GM19035 (cell line): ENCODE measurements around the gene GPR75.

Source experiments
- ATAC-seq: cut with Tn5 transposase; IDR thresholded peaks from one replicate; pipeline ENCODE4 v1.9.1; 2021; ENCODE audit not compliant: unreplicated experiment

GPR75 gene

DNA sequence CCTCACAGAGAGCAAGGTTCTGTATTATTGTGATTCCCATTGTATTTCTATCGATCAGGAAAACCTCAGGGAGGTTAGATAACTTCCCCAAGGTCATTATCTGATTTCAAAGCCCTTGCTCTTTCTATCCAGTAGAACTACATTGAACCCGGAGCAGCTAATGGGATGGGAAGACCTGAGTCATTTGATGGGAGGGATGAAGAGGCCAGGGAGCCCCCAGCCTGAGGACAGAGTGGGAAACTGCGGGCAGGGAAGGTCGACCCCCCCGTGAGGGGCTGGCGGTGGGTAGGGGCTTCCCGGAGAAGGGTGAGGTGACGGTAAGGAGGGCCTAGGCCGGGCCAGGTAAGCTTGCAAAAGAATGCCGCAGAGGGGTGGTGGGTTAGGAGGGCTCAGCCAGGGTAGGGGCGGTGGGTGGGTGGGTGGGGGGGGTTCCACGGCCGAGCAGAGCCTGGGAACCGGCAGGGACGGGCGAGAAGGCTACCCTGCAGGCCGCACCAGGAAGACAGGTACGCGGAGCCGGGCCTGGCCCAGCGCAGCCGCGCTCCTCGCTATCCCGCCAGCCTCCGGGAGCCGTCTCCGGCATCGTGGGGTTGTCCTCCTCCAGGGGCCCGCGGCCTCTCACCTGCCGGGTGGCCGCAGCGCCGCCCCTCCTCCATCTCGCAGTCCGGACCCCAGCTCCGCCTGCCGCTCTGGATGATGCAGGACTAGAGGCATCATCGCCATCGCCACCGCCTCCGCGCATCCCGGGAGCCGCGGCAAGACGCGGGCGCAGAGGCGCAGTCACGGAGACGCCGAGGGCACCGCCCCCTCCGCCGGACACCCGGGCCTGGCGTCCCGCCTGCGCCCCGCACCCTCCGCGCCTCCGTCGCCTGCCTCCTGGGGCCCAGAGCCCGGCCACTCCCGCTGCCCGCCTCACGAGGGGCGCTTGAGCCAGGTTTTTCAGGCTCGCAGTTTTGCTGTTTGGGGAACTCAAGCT, at the start of gene GPR75:
TSS of gene GPR75 (minus strand) at position 762 of the 976 bp plus-strand sequence. CDS start 5,211 bp downstream, outside the sequence.
- ATAC-seq, result no peak

DNA sequence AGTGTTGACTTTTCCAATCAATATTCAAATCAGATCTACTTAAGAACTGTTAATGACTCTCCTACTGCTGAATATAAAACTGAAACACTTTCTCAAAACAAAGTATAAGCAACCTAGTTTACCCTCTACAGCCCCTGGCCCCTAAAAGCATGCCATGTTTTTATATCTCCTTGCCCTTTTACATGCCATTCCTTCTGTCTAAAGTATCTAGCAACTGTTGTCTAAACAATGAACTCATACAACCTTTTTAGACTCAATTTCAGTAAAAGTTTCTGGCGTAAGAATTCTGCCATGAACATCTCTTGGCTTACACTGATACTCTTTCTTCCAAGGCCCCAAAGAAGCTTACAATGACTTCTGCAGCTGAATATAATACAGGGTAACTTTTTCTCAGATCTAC, 47.8 kb upstream of the GPR75 start:
- no peak for ATAC-seq

DNA sequence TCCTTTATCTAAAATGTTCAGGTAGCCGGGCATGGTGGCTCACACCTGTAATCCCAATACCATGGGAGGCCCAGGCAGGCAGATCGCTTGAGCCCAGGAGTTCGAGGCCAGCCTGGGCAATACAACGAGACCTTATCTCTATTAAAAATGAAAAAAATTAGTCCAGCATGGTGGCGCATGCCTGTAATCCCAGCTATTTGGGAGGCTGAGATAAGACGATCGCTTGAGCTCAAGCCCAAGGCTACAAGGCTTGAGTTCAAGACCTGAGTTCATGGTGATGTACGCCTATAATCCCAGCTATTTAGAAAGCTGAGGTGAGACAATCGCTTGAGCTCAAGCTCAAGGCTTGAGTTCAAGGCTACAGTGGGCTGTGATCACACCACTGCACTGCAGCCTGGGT, 45.6 kb upstream of the GPR75 start:
- no peak for ATAC-seq

DNA sequence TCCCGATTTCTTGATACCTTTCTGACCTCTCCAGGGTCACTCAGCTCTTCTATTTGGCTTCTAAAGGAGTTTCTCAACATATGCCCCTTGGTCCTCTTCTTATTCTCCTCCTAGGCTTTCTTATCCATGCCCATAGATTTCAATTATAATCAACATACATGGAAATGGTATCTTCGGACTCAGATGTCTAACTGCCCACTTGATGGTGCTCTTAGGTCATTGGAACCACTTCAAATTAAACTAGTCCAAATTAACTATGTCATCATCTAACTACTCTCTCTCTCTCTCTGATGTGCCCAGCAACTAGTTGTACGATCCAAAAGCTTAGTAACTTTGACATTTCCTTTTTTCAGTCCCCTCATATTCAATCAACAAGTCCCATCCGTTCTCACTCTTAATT, 43.2 kb upstream of the GPR75 start:
- ATAC-seq, result no peak

DNA sequence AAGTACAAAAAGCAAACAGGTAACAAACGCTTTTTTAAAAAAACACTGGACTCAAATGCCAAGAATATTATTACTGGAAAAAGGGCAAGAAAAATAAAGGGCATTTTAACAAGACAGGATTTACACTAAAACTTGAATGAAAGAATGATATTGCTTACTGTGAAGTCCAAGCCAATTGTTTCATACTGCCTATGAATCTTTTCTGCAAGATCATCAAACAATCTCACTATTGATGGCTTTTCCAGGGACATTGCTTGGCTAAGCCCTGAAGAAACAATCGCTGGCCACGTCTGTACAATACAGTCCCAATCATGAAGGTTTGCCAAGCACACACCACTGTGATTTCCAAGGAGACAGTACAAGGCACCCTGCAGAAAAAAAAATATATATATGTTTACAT, 41.4 kb upstream of the GPR75 start:
- no peak for ATAC-seq

DNA sequence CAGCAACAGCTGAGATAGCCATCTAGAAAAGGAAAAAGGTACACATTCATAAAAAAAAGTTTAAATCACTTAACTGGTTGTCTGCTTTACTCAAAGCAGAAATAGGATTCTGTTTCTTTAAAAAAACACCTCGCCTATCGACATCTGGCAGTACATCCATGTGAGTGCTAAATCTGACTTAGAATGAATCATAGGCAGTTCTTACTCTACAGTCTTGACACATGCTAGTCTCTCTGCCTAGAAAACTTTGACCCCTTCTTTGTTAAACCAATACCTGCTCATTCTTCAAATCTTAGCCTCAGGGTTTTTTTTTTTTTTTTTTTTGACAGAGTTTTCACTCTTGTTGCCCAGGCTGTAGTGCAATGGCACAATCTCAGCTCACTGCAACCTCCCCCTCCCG, 37.1 kb upstream of the GPR75 start:
- no peak for ATAC-seq

DNA sequence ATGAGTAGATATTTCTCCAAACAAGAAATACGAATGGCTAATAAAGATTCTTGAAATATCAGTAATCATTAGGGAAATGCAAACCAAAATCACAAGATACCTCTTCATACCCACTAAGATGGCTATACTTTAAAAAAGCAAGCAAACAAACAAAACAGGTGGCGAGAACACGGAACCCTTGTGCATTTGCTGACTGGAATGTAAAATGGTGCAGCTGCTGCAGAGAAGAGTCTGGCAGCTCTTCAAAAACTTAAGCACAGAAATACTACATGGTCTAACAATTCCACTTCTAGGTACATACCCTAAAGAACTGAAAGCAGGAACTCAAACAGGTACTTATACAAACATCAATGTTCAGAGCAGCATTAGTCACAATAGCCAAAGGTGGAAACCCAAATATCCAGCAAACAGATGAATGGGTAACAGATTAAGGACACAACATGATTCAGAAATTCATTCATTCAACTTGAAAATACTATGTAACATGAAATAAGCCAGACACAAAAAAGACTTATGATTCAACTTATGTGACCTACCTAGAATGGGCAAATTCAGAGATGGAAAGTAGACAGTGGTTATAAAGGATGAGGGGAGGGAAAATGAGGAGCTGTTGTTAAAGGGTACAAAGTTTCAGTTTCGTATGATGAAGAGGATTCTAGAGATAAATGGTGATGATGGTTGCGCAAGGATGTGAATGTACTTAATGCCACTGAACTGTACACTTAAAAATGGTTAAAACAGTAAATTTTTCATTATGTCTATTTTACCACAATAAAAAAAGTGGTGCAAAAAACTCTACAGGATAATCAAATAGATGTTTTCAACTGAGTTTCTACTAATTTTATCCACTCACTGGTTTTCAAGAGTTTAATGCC, 26.9 kb upstream of the GPR75 start:
- ATAC-seq, result no peak

DNA sequence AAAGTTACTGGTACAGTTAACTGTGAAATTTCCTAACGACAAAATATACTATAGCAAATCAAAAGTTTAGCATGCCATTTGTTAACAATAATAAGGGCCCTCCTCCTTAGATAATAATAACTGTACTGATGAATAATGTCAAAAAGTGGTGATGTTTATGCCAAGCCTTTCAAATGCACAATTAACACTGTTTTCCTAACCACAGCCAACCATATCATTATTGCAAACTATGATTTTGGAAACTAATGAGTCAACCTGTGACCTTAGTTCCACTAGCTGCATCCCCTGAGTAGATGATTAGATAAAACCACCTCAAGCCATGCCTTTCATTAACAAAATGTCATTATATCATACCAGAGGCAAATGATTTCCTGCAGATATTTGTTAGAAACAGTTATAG, 25.1 kb upstream of the GPR75 start:
- ATAC-seq, result no peak

DNA sequence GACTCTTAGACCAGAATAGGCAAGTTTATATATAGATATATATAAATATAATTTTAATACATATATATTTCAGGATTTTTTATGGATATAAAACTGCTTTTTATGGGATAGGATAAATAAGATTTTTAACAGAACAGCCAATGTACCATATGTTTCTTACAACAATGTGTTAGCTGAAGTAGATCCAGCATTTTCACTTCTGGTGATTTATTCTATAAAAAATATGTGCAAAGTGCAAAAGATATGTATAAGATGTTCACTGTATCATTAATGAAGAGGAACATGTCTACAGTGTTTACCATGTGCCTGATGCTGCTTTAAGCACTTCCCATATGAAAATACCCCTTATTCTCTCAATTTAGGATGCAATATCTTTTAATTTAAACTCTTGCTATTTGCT, 22.2 kb upstream of the GPR75 start:
- no peak for ATAC-seq

DNA sequence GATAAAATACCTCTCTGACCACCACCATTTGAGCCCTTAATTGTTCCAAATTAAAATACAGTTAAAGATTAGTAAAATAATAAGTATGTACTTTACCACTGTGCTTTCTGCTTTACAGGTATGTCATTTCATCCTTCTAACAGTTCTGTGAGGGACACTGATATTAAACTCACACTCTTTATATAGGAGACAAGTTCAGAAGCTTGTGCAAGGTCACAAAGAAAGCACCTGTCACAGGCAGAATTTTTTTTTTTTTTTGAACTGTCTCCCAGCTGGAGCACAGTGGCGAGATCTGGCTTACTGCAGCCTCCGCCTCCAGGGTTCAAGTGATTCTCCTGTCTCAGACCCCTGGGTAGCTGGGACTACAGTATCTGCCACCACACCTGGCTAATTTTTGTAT, 21.6 kb upstream of the GPR75 start:
- no peak for ATAC-seq

DNA sequence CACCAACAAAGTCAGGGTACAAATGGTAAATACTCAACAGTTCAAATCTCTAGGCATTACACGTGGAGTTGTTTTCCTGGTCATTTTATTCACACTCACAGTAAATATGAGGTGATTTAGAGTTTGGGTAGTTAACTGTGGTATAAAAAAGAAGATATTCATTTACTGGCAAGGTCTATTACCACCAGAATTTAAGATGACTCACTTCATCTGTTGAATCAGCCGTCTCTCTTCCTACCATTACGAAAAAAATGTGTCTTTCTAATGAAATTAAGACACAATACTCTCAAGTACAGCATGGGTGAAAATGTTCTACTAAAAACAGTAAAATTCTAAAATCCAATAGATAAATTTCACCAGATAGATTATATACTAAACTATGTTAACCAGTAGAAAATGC, 21.0 kb upstream of the GPR75 start:
- no peak for ATAC-seq

DNA sequence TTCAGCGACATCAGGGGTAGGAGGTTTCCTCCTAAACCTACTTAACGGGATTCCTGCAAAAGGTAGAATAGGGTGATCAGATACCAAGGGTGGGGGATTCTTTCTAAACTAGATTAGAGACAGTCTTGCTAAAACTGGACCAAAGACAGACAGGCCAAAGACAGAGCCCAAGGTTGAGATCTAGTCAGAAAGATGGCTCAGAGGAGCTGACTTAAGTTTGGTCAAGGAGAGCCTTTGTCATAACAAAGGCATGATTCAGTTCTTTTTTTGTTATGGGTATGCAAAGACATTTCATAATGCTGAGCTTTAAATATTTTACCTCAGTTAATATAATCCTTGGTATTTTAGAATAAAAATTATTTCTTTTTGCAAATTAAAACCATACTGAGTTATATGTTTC, 17.8 kb upstream of the GPR75 start:
- ATAC-seq, result no peak

DNA sequence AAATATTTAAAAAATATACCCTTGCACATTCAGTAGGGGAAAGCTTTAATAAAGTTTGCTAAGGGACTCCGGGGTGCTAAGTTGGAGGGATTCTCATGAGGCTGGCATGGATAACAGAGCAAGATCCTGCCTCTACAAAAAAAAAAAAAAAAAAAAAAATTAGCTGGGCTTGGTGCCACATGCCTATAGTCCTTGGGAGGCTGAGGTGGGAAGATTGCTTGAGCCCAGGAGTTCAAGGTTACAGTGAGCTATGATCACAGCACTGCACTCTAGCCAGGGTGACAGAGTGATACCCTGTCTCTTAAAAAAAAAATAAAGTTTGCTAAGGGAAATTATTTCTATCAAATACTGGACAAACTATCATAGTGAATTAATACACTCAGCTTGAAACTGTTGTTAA, 17.3 kb upstream of the GPR75 start:
- ATAC-seq, result no peak

DNA sequence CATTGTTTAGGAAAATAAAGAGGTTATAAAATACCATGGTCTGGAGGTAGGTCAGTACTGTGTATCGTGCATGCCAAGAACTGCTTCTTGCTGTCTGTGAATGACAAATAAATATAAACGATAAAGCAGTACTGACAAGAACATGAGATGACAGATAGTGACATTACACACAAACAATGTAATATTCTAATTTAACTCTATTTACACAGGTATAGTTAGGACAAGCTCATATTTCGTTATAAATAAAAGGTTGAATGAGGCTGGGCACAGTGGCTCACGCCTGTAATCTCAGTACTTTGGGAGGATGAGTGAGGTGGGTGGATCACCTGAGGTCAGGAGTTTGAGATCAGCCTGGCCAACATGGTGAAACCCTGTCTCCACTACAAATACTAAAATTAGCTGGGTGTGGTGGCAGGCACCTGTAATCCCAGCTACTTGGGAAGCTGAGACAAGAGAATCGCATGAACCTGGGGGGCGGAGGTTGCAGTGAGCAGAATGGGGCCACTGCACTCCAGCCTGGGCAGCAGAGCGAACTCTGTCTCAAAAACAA, 14.7 kb upstream of the GPR75 start:
- ATAC-seq, result no peak

DNA sequence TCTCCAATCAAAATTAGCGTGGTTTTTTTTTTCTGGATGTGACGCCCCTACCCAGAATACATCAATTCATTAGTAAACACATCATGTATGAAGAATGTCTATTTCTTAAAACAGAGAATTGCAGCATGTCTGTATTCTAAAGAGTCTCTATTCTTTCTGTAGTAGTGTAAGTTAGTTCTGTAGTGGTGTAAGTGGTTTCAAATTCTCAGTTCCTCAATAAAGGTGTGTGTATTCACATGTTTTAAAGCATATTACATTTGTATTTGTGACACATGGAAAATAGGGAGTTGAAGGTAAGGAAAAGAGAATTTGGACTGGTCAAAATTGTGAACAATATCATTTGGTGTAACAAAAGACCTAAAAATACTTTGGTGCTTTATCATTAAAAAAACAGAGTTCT, 8.0 kb upstream of the GPR75 start:
- ATAC-seq, result no peak

DNA sequence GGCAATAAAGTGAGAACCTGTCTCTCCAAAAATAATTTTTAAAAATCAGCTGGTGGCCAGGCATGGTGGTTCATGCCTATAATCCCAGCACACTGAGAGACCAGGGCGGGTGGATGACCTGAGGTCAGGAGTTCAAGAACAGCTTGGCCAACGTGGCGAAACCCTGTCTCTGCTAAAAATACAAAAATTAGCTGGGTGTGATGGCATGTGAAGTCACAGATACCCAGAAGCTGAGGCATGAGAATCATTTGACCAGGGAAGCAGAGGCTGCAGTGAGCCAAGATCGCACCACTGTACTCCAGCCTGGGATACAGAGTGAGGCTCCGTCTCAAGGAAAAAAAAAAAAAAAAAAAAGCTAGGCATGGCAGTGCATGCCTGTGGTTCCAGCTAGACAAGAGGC, 7.4 kb upstream of the GPR75 start:
- ATAC-seq, result no peak

DNA sequence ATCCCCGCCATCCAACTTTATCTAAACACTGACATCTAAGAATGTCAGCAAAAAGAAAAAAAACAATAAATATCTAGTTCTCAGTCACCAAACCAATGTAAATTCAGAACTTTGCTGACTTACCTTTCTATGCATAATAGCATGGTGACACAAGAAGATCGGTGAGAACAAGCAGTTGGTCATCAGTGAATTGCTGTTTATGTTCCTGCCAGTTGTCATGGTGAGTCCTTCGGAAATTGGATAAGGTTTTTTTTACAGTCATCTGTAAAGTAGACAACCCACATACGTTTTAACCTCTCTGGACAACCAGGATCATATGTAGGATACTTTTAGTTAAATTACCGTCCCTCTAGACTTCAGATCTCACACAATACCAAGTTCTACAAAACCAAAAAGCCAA, 6.2 kb upstream of the GPR75 start:
- no peak for ATAC-seq

DNA sequence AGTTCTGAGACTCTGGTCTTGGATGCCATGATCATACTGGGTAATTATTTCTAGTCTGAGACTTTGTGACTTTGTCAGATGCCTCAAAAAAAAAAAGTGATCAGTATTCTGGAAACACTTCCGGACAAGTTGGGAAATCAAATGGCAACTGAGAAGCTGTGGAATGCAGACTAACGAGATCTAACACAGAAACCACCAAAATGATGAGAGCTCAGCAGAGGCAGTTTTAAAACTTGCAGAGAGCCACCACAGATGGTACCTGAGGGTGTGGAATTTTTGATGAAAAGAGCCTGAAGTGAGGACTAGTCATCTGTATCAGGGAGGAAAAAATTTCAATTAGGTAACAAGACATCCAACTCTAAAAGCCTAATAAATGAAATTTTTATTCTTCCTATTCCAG, 5.5 kb upstream of the GPR75 start:
- ATAC-seq, result no peak

DNA sequence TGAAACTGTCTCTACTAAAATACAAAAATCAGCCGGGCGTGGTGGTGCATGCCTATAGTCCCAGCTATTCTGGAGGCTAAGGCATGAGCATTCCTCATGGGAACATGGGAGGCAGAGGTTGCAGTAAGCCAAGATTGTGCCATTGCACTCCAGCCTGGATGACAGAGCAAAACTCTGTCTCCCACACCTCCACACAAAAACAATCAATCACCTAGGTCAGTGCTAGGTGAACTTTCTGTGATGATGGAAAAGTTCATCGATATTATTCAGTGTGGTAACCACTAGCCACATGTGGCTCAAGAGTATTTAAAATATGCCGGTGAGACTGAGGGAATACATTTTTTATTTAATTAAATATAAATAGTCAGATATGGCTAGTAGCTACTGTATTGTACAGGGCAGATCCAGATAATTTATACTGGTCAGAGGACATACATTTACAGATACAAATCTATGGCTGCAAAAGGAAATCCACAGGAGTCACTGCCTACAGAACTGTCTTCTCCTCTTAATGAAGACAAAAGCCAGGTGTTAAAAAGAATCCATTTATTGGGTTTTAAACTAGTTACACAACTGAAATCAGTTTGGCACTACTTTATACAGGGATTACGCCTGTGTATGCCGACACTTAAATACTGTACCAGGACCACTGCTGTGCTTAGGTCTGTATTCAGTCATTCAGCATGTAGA, 3.9 kb upstream of the GPR75 start:
- no peak for ATAC-seq

DNA sequence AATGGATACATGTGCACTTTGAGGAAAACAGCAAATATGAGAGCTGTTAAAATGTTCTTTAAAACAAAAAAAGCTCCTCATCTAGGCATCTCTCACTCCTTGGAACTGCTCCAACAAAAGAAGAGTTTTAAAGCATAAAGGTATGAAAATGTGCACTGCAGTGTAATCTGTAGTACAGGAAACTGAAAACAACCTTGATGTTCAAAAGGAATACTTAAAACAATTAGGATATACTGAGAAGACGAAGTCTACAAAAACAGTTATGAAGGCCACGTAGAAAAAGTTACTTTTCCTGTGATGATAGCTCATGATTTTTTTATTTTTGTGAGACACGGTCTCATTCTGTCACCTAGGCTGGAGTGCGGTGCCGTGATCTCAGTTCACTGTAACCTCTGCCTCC, 2.1 kb upstream of the GPR75 start:
- ATAC-seq, result no peak

DNA sequence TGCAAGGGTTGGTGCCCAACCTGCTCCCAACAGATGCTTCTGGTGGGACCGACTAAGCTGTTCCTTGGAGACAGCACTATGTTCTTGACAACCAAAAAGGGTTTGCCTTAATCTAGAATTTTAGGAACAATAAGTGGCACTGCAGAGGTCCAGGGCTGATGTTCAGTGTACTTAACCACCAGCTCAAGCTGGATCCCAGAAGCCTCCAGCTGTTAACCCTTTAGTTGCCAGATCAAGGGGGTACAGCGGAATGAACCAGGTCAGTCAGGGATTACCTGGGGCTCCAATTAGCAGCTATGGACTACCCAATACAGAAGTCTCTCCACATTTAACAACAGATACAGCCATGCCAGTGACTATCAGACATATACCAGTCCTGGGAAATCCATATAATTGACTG, 3.5 kb downstream of the GPR75 start:
- ATAC-seq, result no peak
